Keratinocyte (primary cell): Measurements from ENCODE around the gene C2CD3. TPM values are rescaled to one million over a fixed set of nuclear protein-coding genes. Genes with fewer than 3 reads are reported as not detected.

Source experiments
- DNase-seq: peaks from one replicate; pipeline ENCODE4 v3.0.0-alpha.2; 2011; ENCODE audit warnings: low read depth, missing footprints, low spot score
- FAIRE-seq: peaks from 2 replicates; lab custom pipeline; 2011; peaks lifted over from hg19 to GRCh38; lab: Jason Lieb, UNC
- H2AFZ ChIP-seq: 2 replicates; pipeline ENCODE4 v1.6.0; 2012; ENCODE audit warnings: low read length, control low read depth, inconsistent platforms; ENCODE audit not compliant: control insufficient read depth
- H3K27ac ChIP-seq: 2 replicates; pipeline ENCODE4 v1.5.1; 2011; ENCODE audit warnings: low read length; ENCODE audit not compliant: control insufficient read depth, insufficient read depth
- H3K27me3 ChIP-seq: 3 replicates; pipeline ENCODE4 v1.6.0; 2011; ENCODE audit warnings: low read length; ENCODE audit not compliant: control insufficient read depth, insufficient read depth; ENCODE audit errors: extremely low read depth
- H3K36me3 ChIP-seq, 2 experiments: 2 replicates in 1 of 2; 3 replicates in 1 of 2; pipeline ENCODE4 v1.5.1; 2011; ENCODE audit warnings: low read length in 2 of 2, mild to moderate bottlenecking in 1 of 2; ENCODE audit not compliant: control insufficient read depth in 2 of 2, insufficient read depth in 2 of 2; ENCODE audit errors: extremely low read depth in 1 of 2
- H3K4me1 ChIP-seq: 3 replicates; pipeline ENCODE4 v1.5.1; 2011; ENCODE audit warnings: low read length; ENCODE audit not compliant: control insufficient read depth, insufficient read depth; ENCODE audit errors: extremely low read depth
- H3K4me2 ChIP-seq: 3 replicates; pipeline ENCODE4 v1.6.0; 2011; ENCODE audit warnings: low read depth, low read length; ENCODE audit not compliant: control insufficient read depth, insufficient read depth; ENCODE audit errors: extremely low read depth
- H3K4me3 ChIP-seq, 3 experiments: fragments of 200-600 bp in 1 of 3; sonication (generic) in 1 of 3; 2 replicates in 2 of 3; 3 replicates in 1 of 3; pipeline ENCODE4 v1.5.1; 2011 to 2016; ENCODE audit warnings: low read length in 3 of 3, mild to moderate bottlenecking in 3 of 3, control low read depth in 2 of 3, inconsistent platforms in 1 of 3, low read depth in 1 of 3, mixed read lengths in 1 of 3, mixed run types in 1 of 3, moderate library complexity in 1 of 3; ENCODE audit not compliant: control insufficient read depth in 2 of 3, insufficient read depth in 2 of 3; ENCODE audit errors: extremely low read depth in 1 of 3
- H3K79me2 ChIP-seq: 2 replicates; pipeline ENCODE4 v1.6.0; 2012; ENCODE audit warnings: low read length; ENCODE audit not compliant: control insufficient read depth, insufficient read depth
- H3K9ac ChIP-seq: 3 replicates; pipeline ENCODE4 v1.6.0; 2011; ENCODE audit warnings: low read length; ENCODE audit not compliant: control insufficient read depth, insufficient read depth; ENCODE audit errors: extremely low read depth
- H3K9me1 ChIP-seq: 3 replicates; pipeline ENCODE4 v1.6.0; 2011; ENCODE audit warnings: low read length; ENCODE audit not compliant: control insufficient read depth, insufficient read depth; ENCODE audit errors: extremely low read depth
- H3K9me3 ChIP-seq: 2 replicates; pipeline ENCODE4 v1.5.1; 2012; ENCODE audit warnings: low read depth, low read length; ENCODE audit not compliant: control insufficient read depth
- H4K20me1 ChIP-seq: 3 replicates; pipeline ENCODE4 v1.6.0; 2011; ENCODE audit warnings: low read length; ENCODE audit not compliant: control insufficient read depth, insufficient read depth; ENCODE audit errors: extremely low read depth
- EZH2 ChIP-seq: IDR thresholded peaks from one replicate; pipeline ENCODE4 v1.6.1; 2012; ENCODE audit warnings: inconsistent platforms, mild to moderate bottlenecking, low read length, moderate library complexity
- dilution Hi-C: fragments of 300-500 bp; cut with MboI; formaldehyde crosslinking; loops from one replicate; pipeline ENCODE4 v1.7.0; 2020; ENCODE audit warnings: low sequenced_read_pairs; ENCODE audit not compliant: extremely low pct_ligation_motif_present
- polyA plus RNA-seq, 5 experiments: library from polyadenylated mRNA; depleted of rRNA in 3 of 5; stranded (reverse) in 3 of 5; stranded (forward) in 1 of 5; unstranded in 1 of 5; fragments of >200 nt; gene quantifications; 1 replicate in 1 of 5; 2 replicates in 3 of 5; 3 replicates in 1 of 5; pipeline versions ENCODE4 v1.2.1 to v1.2.3, GENCODE V29; 2011 to 2012; ENCODE audit warnings: missing spikeins in 2 of 5, low read depth in 1 of 5, low replicate concordance in 1 of 5
- small RNA-seq, 3 experiments: library from RNA; depleted of rRNA; stranded (forward); fragments of <200 nt; gene quantifications; one replicate each; pipeline ENCODE3, GENCODE V24; 2012; ENCODE audit warnings: low read depth in 3 of 3, low replicate concordance in 1 of 3; ENCODE audit not compliant: insufficient read length in 3 of 3
- TF ChIP-seq, protein P1 (sequence below), 3 experiments: IDR thresholded peaks in 1 of 3; conservative IDR thresholded peaks in 1 of 3; optimal IDR thresholded peaks in 1 of 3; 2 replicates in 2 of 3; 3 replicates in 1 of 3; pipeline versions ENCODE3 to v1.5.1; 2011; ENCODE audit warnings: low read length in 3 of 3, mild to moderate bottlenecking in 3 of 3, moderate library complexity in 2 of 3, control low read depth in 1 of 3, inconsistent platforms in 1 of 3; ENCODE audit not compliant: insufficient read depth in 2 of 3; ENCODE audit errors: extremely low read depth in 1 of 3

Gene C2CD3
- polyA plus RNA-seq, 1 donor (not counting 4 experiments of a cell fraction or from before 2014, with no cell fraction given): 9.8 TPM

DNA sequence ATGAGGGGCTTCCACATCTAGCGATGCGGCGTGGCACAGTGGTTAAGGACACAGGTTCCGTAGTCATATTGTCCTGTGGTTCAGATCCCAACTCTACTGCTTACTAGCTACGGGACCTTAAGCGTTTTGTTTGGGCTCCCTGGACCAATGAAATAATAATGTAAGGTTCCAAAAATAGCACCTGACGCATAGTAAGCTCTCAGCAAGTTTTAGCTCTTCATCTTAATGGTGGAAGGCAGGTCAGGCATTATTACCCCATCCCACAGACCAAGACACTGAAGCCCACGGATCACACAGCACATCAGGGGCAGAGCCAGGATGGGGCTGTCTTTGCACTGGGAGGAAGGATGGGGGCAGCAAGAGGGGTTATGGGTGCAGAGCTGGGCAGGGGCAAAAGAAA is 206.9 kb downstream of the C2CD3 start:
- dilution Hi-C loops: no loop called here
- no peak for TF ChIP-seq EZH2
- TF ChIP-seq, protein P1, sequence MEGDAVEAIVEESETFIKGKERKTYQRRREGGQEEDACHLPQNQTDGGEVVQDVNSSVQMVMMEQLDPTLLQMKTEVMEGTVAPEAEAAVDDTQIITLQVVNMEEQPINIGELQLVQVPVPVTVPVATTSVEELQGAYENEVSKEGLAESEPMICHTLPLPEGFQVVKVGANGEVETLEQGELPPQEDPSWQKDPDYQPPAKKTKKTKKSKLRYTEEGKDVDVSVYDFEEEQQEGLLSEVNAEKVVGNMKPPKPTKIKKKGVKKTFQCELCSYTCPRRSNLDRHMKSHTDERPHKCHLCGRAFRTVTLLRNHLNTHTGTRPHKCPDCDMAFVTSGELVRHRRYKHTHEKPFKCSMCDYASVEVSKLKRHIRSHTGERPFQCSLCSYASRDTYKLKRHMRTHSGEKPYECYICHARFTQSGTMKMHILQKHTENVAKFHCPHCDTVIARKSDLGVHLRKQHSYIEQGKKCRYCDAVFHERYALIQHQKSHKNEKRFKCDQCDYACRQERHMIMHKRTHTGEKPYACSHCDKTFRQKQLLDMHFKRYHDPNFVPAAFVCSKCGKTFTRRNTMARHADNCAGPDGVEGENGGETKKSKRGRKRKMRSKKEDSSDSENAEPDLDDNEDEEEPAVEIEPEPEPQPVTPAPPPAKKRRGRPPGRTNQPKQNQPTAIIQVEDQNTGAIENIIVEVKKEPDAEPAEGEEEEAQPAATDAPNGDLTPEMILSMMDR (optimal IDR thresholded peaks at IDR 0.05 in 1 of 3, IDR thresholded peaks at IDR 0.05 in 1 of 3, conservative IDR thresholded peaks at IDR 0.05 in 1 of 3; ENCODE audit: extremely low read depth in 1 of 3, insufficient read depth in 2 of 3, low read length in 3 of 3): no peak
- Histone ChIP-seq H3K4me2 (no peak overlapping the region), H3K9ac (no peak overlapping the region), H3K4me3 (no peak overlapping the region), H3K27ac (no peak overlapping the region), H3K9me1 (no peaks in the 10 kb centered on the region), H3K4me1 (no peaks in the 10 kb centered on the region), H3K79me2 (no peaks in the 10 kb centered on the region), H2AFZ (no peak overlapping the region), H3K27me3 (no peaks in the 10 kb centered on the region), H3K9me3 (no peaks in the 10 kb centered on the region), H4K20me1 (no peaks in the 10 kb centered on the region), H3K36me3 (no peaks in the 10 kb centered on the region)
- FAIRE-seq: no peak
- no peak for DNase-seq

Small RNA genes within 50 kb of the gene (small RNA-seq; reads per million reads assigned to genes)
- gene AP002392.1: 0 reads per million in 3 experiments

Other genes with a start within 250 kb of the C2CD3 start
- 0.06 to 0.09 TPM (median 0.09 TPM) in 3 replicates for gene DNAJB13, start 220.0 kb downstream of the C2CD3 start, polyA plus RNA-seq
- 1.1 to 2.5 TPM (median 2.3 TPM) in 3 replicates for gene UCP2, start 188.2 kb downstream of the C2CD3 start, polyA plus RNA-seq
- gene UCP3, start 161.9 kb downstream of the C2CD3 start, polyA plus RNA-seq: 0.18 to 0.70 TPM (median 0.52 TPM) in 3 replicates
- 31.7 to 55.6 TPM (median 34.0 TPM) in 3 replicates for gene PPME1, start 287 bp upstream of the C2CD3 start, polyA plus RNA-seq
- 0.09 to 0.41 TPM (median 0.14 TPM) in 3 replicates for gene P4HA3, start 140.6 kb upstream of the C2CD3 start, polyA plus RNA-seq
- gene PGM2L1, start 227.4 kb upstream of the C2CD3 start, polyA plus RNA-seq: 2.3 to 3.1 TPM (median 2.7 TPM) in 3 replicates